HG03196 (cell line): ENCODE measurements around the gene UBE2J2.
A peak's percentile ranks its signal among the peaks of the same experiment; 100 is the strongest.

Experiments
- ATAC-seq: cut with Tn5 transposase; IDR thresholded peaks from one replicate; pipeline ENCODE4 v1.9.1; 2021; ENCODE audit not compliant: unreplicated experiment

The UBE2J2 gene

DNA sequence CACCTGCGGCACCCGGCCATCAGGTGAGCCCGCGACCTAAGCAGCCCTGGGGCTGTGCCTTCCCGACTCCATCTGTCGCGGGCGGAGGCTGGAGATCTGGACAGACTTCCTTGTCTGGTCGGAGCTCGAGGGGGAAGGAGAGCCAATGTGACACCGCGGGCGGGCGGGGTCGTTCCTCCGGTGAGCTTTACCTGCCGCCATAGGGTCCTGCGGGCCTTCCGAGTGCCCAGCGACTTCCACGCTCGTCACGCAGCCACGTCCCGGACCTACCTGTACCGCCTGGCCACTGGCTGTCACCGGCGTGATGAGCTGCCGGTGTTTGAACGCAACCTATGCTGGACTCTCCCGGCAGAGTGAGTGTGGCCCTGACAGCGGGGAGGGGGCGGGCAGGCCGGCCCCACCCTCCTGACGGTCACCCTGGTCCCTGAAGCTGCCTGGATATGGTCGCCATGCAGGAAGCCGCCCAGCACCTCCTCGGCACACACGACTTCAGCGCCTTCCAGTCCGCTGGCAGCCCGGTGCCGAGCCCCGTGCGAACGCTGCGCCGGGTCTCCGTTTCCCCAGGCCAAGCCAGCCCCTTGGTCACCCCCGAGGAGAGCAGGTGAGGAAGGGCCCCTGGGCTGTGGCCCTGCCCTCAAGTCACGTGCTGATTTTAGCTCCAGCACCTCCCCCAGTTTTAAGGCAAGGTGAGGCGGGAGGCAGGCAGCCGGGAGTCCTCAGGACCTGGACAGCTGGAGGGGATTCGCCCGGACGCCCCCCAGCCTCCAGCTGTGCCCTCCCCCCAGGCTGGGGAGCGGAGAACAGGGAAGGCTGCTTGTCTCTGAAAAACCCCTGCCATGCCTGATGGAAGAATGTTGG lies 35.8 kb upstream of the UBE2J2 start:
- ATAC-seq, result no peak

DNA sequence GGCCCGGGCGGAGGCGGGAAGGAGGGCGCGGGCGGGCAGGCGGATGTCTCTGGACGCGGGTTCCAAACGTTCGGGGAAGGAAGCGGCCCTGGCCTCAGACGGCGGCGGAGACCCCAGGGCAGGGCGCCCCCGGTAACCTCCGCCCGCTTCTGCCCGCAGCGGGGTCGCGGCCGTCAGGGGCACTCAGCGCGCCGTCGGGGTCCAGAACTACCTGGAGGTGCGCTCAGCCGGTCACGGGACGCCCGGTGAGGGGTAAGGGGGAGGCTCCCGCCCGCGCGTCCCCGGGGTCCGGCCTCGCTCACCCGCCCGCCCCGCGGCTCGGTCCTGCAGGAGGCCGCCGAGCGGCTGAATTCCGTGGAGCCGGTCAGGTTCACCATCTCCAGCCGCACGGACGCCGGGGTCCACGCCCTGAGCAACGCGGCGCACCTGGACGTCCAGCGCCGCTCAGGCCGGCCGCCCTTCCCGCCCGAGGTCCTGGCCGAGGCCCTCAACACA lies 35.1 kb upstream of the UBE2J2 start:
- no peak for ATAC-seq

DNA sequence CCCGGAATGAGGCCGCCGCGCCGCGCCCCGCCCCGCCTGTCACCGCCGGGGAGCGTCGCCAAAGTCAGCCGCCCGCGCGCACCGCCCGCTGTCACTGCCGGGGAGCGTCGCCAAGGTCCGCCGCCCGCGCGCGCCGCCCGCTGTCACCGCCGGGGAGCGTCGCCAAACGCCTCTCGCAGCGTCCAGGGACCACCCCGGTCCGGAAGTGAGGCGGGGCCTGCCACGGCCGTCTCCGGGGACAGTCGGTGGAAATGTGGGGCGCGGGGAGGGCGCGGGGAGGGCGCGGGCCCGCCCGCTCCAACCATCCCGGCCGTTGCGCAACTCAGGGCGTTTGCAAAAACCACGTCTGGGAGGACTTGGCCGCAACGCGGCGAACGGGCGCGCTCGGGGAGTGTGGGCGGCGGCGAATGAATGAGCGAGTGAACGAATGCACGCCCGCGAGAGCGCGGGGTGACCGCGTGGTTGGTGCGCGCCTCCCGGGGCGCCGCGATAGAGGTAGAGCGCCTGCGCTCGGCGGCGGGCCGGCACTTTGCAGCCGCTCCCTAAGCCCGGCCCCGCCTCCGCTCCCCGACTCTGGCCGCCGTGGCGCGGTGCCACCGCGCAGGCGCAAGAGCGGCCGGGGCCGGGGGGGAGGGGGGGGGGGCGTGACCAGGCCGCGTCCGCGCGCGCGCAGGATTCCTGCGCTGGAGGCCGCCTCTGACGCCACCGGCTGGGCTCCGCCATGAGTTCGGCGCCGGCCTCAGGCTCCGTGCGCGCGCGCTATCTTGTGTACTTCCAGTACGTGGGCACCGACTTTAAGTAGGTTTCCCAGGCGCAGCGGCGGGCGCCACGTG lies 34.5 kb upstream of the UBE2J2 start, which contains the start of the genes ACAP3 and PUSL1:
Gene ACAP3 (minus strand): TSS at position 8 of the 833 bp plus-strand sequence. CDS start 115 bp downstream, outside the sequence.
Gene PUSL1 (plus strand): TSS at position 675 of the 833 bp plus-strand sequence. CDS start 47 bp downstream, at position 722.
- peak; percentile 55 for ATAC-seq

DNA sequence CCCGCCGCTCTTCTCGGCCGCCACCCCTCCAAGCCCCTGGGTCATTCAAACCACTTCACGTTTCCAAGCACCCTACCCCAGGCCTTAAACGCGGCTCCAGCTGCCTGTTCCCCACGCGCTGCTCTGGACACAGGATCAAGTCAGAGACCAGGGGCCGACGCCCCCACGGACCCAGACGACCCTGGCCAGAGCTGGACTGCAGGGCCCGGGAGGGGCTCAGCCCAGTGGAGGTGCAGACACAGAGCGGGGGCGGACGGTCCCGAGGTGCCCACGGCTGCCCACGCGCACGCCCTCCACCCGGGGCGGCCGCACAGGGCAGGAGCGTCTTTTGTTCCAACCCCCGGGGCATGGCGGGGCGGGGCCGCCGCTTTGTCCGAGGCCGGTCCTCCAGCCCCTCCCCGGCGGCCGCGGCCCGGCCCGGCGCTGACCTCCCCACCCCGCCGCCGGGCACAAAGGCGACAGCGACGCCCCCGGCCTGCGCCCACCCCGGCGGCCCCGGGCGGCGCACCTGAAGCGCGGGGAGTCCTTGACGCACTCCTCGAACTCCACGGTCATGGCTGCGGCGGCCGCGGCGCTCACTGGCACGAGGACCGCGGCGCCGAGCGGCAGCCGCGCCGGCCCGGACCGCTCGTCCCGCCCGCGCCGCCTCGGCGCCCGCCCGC lies 33.7 kb upstream of the UBE2J2 start:
- ATAC-seq, result peak; percentile 5

DNA sequence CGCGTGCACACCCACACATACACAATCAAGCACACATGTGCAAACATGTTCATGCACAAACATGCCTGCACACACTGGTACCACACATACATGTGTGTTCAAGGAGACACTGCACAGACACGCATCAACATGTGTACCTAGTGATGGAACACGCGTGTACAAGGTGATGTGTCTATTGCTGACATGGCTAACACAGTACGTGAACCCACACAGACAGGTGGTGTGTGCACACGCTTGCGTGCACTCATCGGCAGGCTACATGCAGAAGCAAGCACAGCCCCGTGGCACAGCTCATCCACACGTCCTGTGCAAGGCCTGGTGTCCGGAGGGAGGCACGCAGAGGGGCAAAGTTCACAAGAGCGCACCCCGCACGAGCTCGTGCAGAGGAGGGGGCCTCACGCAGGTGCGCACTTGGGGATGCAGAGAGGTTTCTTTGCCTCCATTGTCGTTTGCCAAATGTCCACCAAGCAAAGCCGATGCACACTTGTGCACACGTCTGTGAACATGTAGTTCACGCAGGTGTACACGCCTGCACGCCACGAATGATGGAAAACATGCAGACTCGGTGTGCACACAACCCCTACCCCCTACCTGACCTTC lies 33.1 kb upstream of the UBE2J2 start:
- ATAC-seq, result no peak

DNA sequence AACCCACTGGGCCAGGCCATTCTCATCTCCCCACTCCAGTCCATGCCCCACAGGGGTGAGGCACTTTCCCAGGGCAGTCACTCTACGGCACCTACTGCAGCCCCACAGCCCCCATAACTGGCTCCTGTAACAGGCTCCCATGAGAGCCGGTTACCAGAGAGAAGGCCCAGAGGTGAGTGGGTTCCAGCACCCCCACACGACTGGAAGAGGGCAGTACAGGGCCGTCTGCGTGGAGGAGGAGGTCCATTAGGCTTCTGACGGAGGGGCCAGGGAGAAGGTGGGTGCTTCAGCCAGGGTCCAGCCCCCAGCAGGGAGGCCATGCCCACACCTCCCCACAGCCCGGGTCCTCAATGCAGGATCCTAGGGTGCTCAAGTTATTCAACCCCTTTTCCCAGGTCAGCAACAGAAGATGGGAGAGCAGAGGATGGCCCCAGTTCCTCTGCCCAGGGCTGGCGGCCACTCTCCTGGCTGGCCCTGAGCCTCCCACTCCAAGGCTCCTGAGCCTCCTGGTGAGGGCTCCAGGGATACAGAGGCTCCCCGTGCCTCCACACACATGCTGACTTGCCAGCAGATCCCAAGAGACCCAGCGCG lies 32.5 kb upstream of the UBE2J2 start:
- no peak for ATAC-seq

DNA sequence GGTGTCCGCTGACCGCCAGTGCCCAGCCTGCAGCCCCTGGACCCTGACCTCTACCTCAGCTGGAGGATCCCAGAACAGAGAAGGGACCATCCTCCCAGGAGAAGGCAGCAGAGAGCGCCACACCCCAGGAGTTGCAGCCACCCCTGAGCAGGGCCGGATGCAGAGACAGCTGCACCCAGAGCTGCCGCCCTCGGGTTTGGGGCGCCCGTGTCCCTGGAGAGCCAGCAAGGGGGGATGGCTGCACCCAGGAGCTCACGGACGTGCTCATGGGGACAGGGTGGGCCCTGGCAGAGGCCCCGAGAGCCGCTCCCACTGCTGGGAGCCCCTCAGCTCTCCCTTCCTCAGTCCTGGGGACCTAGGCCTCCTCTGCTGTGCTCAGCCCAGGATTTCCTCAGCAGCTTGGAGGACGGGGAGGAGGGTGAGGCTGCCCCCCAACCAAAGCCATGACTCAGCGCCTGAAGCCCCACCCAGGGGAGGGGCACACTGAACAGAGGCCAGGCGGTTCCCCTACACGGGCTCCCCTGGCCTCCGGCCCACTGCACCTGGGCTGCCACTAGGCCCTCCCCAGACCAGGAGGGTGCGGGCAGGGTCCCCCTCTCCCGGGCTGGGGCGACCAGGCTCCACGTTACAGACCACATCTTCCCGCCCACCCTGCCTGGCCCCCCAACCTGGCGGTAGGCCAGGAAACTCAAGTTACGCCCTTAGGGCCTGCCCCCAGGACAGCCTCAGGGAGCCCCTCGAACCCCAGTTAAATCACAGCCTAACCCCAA lies 31.8 kb upstream of the UBE2J2 start:
- ATAC-seq, result no peak

DNA sequence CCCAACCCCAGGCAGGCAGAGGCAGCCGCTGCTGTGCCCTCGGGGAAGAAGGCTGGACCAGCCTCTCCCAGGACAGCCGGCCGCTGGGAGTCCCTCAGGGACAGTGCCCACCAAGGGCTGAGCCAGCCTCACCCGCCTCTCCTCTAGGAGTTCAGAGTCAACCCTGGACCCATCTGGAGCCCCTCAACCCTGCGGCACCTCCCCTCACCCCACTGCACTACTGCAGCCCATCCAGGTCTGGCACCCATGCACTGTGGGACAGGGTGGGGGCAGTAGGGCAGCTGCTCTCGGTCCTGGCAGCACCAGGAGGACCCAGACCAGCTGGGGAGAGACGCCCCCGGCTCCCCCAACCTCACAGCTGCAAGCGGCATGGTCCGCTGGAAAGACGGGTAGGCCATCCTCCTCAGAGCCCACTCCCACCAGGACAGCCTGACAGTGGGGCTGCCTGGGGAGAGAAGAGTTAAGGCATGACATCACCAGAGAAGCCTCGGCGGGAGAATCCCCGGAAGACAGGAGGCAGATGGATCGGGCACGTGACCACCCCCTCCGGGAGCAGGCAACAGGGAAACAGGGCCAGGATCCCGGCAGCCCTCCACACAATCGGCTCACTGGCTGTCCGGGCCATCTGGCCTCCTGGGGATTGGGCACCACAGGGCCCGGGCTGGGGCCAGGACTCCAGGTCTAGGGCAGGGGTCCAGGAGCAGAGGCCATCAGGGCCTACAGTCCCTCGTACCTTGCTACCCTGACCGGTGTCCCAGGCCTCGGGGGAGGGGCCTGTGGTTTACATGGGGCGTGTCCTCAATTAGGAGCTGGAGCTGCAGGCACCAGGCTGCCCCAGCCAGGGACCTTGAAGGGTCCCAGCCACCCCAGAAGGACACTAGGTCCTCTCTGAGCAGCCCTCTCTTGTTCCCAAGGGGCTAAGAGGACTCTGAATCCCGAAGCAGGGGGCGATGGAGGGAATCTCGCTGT lies 31.0 kb upstream of the UBE2J2 start:
- ATAC-seq, result no peak

DNA sequence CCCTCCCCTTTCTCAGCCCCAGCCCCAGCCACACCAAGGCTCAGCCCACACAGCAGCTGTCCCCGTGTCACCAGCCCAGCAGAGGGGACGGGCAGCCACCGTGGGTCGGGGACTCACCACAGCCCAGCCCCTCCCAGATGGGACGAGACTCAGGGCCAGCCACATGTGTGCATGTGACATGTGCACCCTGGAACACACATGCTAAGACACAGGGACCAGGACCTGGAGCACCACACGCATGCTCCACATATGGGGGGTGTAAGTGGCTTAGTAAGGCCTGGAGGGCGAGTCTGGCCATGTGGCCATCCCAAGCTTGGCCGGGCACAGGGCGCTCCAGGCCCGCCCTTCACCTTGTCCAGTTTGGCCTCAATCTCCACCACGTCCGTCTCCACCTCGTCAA lies 30.1 kb upstream of the UBE2J2 start:
- ATAC-seq, result no peak

DNA sequence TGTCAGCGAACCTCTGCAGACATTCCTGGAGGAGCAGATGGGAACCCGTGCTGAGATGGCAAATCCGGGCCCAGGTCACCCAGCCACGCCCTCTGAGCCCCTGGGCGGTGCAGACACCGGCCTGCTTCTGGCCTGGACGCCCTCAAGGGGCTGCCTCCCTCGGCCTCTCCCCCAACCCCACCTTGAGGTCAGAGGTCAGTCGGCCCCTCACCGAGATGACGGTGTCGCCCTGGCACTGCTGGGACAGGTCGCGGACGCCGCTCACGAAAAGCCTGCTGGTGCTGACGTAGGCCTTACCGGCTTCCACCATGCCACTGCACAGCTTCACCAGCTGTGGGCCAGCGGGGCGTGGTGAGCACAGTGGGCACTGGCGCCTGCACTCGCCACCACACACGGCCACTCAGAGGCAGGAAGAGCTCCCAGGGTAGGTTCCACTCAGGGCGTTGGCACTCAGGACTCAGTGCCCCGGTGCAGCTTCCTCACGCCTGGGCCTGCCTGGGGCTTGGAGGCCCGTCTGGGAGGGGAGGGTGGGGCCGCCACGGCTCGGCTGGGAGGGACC lies 29.4 kb upstream of the UBE2J2 start:
- ATAC-seq, result no peak

DNA sequence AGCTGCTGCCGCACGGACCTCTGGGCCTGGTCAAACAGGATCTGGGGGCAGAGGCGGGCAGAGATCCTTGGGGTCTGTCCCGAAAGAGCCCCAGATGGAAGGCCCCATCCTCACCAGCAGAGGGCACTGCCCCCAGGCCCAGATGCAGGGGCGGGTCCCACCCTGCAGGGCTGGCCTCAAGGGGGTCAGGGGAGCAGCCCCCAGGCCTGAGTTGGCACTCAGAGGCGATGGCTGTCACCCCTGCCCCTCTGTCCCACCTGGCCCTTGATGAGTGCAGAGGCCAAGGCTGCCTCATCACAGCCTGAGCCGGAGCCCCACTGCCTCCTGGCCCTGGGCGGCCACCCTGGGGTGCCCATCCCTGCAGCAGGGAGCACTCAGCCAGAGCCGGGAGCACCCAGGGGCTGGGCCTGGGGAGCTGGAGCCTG lies 28.4 kb upstream of the UBE2J2 start:
- ATAC-seq, result no peak

DNA sequence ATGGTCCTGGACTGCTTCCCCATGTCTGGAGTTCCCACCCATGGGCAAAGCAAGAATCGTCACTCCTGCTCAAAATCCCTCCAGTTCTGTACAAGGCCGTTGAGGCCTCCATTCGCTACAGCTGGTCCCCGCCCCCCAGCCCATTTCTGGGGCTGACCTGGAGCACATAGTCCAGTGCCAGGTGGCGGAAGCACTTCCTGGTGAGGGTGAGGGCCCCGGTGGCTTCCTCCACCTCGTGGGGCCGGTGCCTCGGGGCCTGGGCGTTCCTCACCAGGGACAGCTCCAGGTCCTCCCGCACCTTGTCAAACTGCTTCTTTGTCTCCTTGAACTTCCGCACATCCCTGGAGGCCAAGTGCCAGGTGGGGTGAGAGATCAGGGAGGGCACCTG lies 26.7 kb upstream of the UBE2J2 start:
- no peak for ATAC-seq

DNA sequence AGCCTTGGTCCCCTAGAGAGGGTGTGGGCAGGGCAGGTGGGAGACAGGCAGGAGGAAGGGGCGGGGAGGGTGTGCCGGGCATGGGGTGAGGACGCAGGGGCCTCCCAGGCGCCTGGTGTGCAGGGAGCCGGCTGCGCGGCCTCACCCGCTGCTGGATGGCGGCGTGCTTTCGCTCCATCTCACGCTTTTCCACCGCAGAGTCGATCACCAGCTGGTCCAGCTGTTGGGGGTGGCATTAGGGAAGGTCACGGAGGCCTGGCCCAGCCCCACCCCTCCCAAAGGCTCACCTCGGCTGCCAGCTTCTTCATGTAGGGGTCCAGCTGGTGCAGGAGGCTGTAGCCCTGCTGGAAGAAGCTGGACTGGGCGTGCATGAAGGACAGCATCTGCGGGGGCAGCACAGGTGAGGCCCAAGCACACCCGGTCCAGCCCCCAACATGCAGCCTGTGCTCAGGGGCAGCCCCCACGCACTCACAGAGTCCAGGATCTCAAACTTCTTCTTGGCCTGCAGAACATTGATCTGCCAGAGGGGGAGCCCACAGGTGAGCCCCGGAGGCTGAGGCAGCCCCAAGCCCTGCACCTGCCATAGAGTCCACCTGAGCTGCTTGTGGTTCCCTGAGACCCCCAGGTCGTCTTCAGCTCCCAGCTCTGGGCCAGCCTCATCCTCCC lies 26.2 kb upstream of the UBE2J2 start:
- ATAC-seq, result no peak

DNA sequence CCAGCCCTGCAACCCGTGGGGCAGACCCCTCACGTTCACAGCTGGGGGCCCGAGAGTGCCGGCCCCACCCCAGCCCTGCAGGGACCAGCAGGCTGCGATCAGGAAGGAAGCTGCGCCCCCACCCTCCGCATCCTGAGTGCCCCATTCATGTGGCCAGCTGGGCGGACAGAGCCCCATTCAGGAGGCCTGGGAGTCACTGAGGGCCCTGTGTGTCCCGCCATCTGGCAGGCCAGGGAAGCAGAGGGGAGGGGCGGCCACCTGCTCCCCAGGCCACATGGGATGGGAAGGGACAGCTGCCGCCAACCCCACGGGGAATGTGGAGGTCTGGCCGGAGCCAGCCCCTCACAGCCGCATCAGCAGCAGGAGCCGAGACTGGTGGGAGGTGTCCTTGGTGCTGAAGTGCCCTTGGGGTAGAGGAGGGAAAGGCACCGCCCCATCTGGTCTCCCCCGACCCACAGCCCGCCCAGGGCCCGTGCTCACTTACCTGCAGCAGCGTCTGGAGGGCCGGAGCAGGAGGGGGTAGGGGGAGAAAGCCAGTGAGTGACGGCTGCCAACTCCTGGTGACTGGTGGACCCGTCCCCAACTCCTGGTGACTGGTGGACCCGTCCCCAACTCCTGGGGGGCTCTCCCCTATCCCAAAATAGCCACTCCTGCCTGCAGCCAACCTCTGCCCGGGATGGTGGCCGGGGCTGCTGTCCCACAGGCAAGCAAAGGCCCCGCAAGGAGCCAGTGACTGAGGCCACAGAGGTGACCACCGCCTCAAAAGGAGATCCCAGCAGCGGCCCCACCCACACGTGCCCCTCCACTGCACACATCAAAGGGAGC lies 25.4 kb upstream of the UBE2J2 start:
- no peak for ATAC-seq

DNA sequence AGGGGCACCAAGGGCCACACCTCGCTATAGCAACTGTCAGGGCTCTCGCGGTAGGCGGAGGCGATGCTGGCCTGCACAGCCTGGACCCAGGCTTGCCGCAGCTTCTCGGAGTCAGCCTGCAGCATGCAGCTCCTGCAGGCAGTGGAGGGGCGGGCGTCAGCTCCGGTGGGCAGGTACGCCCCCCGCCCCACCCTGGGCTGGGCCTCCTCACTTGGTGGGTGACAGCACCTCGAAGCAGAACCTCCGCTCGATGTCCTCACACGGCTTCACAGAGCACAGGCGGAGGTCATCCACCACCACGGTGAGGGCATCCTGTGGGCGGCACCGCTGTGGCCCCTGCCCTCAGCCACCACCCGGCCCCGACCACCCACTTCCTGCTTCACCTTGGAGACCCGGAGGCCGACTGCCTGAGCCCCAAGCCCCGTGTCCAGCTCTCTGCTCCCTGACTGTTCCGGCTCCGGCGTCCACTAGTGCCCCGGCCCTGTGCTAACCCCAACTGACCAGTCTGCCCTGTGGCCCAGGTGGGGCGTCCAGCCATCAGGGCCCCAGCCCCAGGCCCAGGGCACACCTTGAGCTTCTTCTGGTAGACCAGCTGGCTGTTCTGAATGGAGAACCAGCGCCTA lies 24.3 kb upstream of the UBE2J2 start:
- no peak for ATAC-seq
